Suppressor macrophage treated with lipopolysaccharide for 4 hours (primary cell): ENCODE measurements around the gene ATP6V0E1.
A peak's percentile ranks its signal among the peaks of the same experiment; 100 is the strongest.
"Not testable (repeated sequence)": the region's sequence is repeated elsewhere in the genome, so short reads cannot be mapped to it uniquely, and the experiment has no call there.

Experiments
- DNase-seq: peaks from one replicate; pipeline ENCODE4 v3.0.0-alpha.2; 2020

Gene ATP6V0E1

DNA sequence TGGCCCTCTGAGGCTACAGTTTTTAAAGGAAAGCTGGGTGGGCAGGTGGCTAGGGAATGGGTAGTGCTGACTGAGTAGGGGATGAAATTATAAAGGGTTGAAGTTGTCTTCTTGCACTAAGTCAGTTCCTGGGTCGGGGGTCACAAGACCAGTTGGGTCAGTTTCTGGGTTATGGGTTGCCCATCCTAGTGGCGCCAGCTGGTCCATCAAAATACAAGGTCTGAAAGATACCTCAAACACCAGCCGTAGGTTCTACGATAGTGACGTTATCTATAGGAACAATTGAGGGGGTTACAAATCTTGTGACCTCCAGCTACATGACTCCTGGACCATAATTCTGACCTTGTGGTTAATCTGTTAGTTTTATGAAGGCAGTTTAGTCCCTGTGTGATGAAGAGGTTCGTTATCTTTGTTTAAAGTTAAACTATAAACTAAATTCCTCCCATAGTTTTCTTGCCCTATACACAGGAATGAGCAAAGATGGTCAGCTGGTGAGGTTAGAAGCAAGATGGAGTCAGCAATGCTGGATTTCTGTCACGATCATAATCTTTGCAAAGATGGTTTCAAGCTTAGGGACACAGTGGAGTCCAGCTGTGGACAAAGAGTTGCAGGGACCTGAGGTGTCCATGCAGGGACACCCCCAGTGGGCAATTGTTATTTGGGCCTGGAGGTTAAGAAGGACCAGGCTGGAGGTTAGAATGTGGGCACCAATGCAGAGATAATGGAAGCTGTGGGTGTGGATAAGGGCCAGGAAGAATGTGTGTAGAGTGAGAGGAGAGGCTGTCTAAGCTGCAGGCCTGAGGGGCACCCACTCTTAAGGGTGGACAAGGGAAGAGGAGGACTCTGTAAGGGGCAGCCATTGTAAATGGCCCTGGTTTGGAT, 58.6 kb downstream of the ATP6V0E1 start:
- no peak for DNase-seq

DNA sequence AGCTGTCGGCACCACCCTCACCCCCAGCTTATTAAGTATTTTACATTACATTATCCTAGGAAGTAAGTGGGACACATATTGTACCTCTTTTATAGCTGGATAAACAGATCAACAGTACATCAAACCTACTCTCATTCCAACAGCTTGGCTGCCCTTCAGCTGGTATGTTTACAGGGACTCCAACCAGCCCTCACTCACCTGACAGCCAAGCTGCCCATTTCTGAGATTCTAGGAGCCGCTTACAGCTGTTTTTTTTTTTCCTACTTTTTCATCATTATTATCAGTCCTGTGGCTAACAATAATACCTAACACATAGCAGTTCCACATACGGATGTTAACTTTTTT, 59.2 kb downstream of the ATP6V0E1 start:
- no peak for DNase-seq

DNA sequence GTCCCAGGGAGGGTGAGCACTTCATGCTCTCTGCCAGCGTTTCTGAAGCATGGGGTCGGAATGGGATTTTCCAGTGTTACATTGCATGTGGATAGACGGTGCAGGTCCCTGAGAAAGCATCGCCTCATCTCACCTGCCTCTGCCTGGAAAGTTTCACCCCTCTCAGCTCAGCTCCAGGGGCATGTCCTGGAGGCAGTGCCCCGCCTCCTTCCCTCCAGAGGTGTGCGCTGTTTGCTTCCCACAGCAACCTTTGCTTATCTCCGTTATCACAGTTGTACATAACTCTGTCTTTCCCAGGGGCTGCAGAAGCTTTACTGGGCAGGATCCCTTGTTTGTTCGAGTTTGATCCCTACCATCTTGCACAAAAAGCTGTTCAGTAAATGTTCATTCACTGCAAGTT, 61.9 kb downstream of the ATP6V0E1 start:
- no peak for DNase-seq

DNA sequence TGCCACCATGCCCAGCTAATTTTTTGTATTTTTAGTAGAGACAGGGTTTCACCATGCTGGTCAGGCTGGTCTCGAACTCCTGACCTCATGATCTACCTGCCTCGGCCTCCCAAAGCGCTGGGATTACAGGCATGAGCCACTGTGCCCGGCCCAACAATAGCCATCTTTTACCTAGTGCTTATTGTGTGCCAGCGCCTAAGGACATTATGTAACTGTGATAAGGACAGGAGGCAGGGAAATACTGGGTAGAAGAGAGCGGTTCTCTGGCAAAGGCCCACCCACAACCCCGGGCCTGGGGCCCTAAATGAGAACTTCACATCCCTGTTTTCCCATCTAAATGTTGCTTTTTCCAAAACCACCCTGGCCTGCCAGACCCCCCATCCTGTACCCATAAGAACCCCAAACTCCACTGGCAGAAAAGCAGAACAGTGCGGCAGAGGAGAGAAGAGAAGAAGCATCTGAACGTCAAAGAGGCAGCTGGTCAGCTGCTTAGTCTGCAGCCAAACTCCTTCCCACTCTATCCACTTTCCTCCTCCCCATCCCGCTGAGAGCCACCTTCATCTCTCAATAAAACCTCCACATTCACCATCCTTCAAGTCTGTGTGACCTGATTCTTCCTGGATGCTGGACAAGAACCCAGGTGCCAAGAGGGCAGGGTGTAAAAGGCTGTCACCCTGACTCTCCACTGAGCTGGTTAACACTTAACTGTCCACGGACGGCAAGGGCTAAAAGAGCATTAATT, 63.7 kb downstream of the ATP6V0E1 start:
- DNase-seq: not testable (repeated sequence)

DNA sequence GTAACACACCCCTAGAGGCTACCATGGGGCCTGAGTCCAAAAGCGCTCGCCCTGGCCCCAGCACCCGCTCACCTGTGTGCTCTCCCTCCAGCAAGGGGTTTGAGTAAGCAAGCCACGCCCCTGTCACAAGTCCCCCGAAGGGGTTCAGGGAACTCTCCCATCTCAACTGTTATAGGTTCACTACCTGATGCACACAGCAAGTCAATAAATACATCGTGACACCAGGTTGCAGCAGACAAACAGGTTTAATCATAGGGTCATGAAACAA, 64.2 kb downstream of the ATP6V0E1 start:
- DNase-seq: no peak

DNA sequence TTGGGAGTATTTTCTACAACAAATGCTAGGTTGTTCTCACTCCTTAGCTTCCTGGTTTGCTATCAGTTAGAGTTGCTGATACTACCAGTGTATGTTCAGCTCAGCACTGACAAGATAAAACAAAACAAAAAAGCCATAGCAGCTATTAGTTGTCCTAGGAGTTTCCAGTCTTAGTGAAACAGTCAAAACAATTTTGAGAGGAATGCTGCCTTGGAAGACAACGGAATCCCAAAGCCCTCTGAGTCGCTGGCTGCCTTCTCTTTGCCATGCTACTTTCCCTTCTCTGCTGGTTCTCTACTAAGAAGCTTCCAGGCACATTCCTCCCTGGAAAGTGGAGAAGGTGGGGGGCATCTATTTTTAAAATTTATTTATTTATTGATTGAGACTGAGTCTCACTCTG, 67.2 kb downstream of the ATP6V0E1 start:
- no peak for DNase-seq

DNA sequence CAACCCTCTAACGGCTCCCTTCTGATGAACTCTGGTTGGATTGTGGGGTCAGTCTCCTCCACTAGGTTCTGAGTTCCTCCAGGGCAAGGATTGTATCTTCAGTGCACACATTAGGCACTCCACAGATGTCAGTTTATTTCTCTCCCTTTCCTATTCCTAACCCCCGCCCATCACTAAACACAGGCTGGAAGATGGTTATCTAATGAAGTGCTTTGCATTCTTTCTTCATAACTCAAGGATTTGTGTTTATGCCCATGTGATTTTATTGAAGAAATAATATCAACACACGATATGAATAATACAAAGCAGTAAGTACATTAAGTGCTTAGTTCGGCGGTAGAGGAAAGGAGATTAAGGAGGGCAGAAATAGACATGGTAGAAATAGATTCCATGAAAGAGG, 68.2 kb downstream of the ATP6V0E1 start:
- DNase-seq: no peak

DNA sequence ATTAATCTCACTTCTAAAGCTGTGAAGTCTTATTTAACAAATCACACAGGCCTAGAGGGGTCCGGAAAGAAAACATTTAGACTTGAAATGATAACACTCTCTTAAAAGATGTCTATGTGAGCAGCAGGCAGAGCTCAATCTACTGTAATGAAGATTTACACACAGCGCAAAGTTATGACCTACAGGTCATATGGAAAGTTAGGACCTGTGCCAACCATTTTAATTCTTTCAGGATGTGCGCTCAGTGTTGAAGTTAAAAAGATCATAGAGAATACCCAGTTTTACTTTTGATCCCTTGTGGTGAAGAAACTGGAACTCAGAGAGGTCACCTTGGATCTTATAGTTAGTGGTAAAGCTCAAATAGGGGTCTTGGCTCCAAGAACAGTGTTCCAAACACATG, 69.5 kb downstream of the ATP6V0E1 start:
- DNase-seq: no peak

DNA sequence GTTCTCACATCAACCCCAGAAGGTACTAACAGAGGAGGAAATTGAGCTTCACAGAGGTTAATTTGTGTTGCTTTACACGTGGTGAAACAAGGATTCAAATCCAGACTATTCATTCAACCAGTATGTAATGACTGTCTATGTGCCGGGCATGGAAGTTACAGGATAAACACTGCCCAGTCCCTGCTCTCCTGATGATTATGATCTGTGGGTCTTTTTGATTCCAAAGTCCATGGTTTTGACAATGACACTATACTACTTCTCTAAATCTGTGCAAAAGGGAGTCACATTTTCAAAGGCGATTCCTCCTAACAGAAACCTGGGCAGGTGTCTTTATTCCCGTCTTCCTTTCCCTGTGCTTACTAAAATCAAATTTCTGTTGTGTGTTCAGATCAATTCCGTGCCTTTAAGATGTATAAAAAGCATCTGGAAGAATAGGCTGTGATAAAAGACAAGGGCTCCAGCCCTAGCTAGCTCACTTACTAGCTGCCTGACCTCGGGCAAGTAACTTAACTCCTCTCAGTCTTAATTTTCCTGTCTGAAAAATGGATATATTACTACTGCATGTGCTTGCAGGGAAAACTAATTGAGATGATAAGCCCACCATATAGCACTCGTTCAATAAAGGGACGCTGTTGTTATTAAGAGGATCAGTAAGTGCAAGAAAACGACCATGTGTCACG, 71.6 kb downstream of the ATP6V0E1 start:
- no peak for DNase-seq

DNA sequence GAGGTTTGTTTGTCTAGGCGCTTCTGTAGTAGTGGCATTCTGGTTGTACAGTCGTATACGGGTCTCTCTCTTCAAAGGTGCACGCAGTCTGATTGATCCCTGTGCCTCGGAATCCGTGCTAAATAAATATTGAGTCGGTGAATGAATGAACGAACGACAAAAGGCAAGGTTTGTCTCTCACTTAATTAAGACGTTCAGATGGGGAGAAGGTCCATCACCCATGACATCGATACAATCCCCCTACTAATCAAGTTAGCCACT, 72.1 kb downstream of the ATP6V0E1 start:
- no peak for DNase-seq

DNA sequence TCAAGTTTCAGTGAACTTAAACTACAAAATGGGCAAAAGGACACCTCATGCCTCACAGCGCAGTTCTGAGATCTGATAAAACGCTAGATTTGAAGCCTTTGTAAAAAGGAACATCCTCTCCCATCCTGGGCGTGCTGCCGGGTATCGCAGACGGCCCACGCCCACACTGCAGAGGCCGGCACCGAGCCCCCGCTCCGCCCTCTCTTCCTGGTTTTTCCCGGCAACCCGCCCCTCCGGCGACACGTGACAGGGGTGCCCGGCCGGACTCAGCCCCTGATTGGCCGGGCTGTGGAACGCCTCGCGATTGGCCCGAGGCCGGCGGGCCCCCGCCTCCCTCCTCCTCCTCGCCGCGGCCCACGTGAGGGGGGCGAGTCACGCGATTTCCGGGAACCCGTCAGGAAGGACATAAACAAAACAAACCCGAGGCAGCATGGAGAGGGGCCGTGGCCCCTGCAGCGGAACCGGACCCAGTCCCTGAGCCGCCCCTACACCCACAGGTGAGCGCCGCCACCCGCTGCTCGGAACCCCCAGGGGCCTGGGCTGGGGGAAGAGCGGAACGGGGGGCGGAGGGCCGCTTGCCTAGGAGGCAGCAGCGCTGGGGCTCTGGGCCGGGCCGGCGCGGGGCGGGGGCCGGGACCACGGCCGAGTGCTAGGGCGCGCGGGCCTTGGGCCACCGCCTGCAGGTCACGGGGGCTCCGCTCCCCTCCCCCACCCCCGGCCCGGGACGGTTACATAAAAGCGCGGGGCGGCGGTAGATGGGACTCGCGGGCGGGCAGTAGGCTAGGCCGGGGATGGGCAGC, 72.6 kb downstream of the ATP6V0E1 start, which contains the start of gene CREBRF:
CREBRF (plus strand) TSS at position 370 of the 800 bp plus-strand sequence. CDS start 24,424 bp downstream, outside the sequence.
- DNase-seq: peak; percentile 99

DNA sequence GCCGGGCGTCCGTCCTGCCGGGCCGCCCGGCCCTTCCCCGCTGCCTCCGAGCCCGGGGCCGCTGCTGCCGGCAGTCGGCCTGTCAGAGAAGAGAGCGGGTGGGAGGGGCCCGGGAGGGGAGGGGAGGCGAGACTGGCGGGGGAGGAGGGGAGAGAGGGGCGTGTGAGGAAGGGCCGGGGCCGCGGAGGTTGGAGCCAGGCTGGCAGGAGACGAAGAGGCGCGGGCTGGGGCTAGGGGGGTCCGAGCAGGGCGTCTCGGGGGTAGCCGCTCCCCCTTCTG, 73.2 kb downstream of the ATP6V0E1 start:
- DNase-seq: no peak

DNA sequence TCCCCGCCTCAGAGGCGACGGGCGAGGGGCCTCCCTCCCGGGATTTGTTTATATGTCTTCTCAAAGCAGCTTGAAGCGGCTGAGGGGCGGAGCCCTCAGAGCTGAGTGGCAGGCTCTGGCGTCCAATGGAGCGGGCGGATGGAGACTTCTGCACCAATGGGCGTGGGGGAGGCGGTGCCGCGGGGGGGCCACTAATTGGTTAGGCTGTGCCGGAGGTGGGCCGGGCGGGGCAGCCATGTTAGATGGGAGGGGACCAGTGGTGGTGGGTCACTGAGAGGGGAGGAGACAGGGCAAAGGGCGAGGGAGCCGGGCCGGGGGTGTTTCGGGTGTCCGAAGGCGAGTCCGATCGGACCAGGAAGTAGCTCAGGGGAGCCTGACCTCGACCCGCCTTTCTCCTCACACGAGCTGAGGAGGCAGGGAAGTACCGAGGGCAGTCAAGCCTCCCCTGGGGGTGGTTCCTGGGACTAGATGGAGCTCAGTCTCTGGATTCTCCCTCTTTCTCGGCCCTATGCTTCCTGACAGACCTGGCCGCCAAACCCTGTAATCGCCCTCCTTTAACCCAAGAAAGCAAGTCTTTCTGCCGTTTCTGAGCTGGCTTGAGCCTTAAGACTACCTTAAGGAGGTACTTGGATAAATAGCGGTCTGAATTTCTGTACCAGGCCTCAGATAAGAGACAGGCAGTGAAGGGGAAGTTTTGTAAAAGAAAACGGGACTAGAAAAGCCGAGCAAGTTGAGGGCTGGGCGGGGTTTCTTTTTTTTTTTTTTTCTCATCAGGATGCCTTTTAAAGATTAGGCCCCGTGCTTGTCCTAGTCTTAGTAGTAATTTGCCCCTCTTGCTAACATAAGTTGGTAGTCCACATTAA, 73.7 kb downstream of the ATP6V0E1 start:
- peak; percentile 100 for DNase-seq

DNA sequence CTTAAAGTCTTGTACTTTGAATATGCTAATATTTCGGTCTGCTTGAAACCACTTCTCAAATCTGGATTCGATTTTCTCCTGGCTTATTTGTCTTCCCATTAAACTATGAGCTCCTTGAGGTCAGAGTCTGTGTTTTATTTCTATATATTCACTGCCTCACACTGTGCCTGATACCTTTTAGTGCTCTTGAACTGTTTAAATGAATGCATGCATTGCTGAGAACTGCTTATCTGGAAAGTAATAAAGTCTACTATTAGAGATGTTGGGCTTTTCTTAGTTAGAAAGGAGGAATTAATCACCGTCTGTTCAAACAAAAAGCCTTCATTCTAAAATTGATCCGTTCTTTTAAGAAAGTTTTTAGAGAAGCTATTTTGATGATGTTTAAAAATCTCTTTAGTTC, 78.6 kb downstream of the ATP6V0E1 start:
- no peak for DNase-seq

DNA sequence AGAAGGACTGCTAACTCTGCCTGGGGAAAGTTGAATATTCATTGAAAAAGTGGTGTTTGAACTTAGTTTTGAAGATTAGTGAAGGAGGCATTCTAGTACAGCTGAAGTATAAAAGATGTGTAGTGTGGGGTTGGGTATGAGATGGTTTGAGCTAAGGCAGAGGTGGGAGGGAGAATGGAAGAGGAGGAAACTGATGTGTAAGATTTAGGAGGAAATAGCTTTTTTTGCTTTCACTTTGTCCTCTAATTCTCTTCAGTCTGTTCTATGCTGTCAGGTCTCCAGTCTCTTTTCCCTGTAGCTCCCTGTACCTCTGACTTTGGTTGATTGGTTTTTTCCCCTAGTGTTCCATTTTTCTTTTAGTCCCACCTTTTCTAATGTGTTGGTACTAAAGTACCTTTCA, 81.6 kb downstream of the ATP6V0E1 start:
- peak; percentile 38 for DNase-seq

DNA sequence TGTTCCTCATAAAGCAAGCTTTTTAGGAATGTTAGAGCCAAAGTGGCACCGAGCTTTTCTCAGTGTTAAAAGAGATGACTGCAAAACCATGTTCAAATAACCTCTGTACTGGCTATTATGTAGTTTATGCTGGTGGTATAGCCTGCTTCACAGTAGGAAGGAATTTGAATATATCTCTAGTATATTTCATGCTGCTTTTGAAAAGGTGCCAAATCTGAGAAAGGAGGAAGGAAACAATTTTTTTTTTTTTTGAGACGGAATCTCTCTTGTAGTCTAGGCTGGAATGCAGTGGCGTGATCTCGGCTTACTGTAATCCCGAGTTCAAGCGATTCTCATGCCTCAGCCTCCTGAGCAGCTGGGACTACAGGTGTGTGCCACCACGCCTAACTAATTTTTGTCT, 86.1 kb downstream of the ATP6V0E1 start:
- DNase-seq: peak; percentile 43

DNA sequence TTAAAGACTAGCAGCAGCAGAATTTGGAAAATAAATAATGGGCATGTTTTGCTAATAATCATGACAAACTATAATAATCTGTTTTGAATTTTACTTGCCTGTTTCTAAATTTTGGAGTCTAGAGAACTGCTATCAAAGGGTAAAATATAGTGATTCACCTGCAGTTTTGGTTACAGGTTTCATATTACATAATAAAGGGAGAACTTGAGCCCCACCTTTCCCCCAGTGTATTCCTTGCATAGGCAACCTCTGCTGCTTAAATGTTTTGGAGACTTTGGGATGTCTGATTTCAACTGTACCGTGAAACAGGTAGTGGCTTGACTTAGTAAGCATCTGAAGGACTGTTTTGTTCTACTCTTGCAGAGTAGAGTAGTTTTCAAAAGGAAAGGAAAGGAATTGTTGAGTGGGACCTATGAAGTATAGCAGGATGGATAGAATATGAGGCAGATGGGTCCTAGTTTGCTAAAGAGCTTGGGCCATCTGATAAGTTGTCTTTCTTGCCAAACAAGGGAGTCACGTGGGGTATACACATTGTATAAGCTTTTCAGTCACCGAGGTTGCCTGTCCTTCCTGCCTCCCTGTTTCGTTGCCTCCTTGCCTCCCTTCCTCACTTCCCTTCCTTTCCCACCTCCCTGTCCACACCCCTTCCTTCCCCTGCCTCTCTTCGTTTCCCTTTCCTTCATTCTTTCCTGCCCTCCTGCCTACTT, 91.7 kb downstream of the ATP6V0E1 start:
- DNase-seq: no peak

DNA sequence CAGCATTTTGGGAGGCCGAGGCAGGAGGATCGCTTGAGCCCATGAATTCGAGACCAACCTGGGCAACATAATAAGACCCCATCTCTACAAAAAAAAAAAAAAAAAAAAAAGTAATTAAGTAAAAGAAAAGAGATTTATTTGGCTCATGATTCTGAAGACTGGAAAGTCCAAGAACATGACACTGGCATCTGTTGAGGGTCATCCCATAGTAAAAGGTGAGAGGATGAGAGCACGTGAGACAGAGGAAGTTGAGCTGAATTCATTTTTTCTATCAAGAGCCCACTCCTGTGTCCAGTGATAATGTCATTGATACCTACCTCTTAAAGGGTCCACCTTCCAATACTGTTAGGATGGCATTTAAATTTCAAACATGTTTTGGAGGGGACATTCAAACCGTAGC, 92.4 kb downstream of the ATP6V0E1 start:
- no peak for DNase-seq

DNA sequence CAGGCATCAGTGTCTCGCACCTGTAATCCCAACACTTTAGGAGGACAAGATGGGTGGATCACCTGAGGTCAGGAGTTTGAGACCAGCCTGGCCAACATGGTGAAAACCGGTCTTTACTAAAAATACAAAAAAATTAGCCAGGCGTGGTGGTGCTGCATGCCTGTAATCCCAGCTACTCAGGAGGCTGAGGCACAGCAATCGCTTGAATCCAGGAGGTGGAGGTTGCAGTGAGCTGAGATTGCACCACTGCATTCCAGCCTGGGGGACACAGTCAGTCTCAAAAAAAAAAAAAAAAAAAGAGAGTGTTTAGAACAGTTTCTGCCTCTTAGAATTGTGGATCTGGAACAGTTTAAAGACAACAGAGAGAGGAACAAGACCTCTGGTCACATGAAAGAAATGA, 92.9 kb downstream of the ATP6V0E1 start:
- DNase-seq: not testable (repeated sequence)

DNA sequence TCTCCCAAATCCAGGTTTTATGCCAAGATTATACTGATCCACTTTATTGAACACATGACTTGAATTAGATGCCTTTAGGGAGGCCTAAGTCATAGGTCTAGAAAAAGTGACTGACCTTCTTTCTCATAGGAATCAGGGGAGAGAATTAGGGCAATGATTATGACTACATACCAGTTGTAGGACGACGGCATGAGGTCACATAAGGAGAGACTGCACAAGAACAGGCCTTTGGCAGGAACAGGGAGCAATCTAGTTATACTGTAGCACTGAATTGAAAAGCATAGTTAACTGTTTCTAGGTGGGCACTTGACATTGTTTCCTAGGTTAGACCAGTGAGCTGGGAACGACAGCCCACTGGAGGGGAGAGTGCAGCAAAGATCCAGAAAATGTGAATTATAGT, 95.3 kb downstream of the ATP6V0E1 start:
- no peak for DNase-seq
